ENCODE measurements around the gene ARHGEF11. TPM values are rescaled to one million over a fixed set of nuclear protein-coding genes. Genes with fewer than 3 reads are reported as not detected.
"Not testable (repeated sequence)": the region's sequence is repeated elsewhere in the genome, so short reads cannot be mapped to it uniquely, and the experiment has no call there.

Gene ARHGEF11
- total RNA-seq, 1 experiment from 2014 or later = 22.4 TPM

DNA sequence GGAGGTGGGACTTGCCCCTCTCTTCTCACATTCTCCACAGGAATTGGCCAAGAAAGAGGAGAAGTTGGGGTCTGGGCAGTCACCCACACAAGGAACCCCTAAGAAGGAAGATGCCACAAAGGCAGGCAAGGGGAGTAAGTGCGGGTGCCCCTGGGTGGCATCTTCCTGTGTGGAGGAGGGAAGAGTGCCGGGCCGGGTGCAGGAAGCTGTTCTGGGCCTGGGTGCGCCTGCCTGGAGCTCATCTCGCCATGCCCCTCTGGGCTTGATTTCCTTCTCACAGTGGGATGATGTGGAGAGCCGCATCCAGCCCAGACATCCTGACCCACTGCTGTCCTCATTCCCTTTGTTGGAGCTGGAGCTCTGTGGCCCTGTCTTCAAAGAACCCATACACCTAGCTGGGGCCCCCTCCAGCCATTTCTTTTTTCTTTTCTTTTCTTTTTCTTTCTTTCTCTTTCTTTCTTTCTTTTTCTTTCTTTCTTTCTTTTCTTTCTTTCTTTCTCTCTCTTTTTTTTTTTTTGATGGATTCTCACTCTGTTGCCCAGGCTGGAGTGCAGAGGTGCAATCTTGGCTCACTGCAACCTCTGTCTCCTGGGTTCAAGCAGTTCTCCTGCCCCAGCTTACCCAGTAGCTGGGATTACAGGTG, 115.8 kb downstream of the ARHGEF11 start:
- no peak for DNase-seq (ENCODE audit: low read depth)

GRCh38 chr1:156928043-156928602, 117.4 kb downstream of the ARHGEF11 start:
- DNase-seq (ENCODE audit: low read depth) = no peak

GRCh38 chr1:156927215-156928042, 118.1 kb downstream of the ARHGEF11 start:
- peak; percentile 58 for DNase-seq (ENCODE audit: low read depth)

- not testable (repeated sequence) for DNase-seq (ENCODE audit: low read depth)
These were observed 118.8 kb downstream of the ARHGEF11 start for GRCh38 chr1:156926695-156927094.

- DNase-seq (ENCODE audit: low read depth) = peak; percentile 86
These were observed 119.4 kb downstream of the ARHGEF11 start for GRCh38 chr1:156926175-156926574.

DNA sequence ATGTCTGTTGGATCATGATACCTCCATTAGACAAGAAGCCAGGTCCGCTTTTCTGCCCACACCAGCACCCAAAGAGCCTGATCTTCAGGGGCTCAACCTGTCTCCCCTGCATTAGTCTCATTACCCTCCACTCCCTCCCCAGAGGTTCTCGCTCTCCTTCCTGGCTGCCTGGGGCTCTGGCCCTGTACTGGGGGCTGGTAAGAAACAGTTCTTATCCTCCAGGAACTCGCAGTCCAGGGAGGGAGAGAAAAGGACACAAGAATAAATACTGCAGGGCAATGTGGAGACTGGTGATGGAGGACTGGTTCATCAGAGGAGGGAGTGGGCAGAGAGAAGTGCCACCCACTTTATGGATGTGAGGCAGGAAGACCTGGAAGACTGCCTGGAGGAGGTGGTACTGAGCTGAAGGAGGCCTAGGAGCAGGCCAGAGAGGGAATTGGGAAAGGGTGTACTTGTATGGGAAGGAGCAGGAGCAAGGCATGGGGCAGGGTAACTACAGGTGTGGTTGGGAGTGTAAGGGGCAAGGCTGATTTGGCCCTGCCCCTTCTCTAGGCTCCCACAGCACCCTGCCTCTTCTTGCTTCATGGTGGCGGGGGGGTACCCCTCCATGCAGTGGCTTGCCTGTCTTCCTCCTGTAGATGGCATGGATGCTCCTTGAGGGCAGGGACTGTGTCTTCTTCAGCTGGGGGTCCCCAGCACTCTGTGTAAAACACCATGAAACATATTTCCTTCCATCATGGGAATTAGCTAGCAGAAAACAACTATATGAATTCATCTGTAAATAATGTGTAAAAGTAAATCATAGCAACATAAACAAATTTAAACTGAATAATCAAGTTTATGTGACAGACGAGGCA, 120.2 kb downstream of the ARHGEF11 start:
- DNase-seq (ENCODE audit: low read depth) = no peak

DNA sequence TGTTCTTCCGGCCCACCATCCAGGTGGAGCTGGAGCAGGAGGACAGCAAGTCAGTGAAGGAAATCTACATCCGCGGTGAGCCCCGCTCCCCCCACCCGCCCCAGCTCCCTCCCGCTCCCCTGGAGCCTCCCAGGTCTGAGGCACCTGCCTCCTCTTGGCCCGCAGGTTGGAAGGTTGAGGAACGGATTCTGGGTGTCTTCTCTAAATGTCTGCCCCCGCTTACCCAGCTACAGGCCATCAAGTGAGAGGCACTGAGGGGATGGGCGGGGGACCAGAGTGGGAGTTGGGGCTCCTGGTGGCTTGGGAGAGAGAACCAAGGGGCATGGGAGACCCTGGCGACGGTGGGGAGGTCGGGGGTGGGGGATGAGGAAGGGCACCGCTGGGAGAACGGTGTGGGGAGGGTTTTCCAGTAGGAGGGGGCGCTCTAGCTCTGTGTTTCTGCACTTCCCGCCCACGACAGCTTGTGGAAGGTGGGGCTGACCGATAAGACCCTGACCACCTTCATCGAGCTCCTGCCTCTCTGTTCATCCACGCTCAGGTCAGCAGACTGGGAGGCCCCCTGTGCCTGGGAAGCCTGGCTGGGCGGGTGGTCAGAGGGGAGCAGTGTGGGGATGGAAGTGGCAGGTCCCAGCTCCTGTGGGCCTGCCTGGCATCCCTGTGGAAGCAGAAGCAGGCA, 120.9 kb downstream of the ARHGEF11 start:
- no peak for DNase-seq (ENCODE audit: low read depth)

- DNase-seq (ENCODE audit: low read depth) = no peak
These were observed 121.7 kb downstream of the ARHGEF11 start for GRCh38 chr1:156923670-156924477.

DNA sequence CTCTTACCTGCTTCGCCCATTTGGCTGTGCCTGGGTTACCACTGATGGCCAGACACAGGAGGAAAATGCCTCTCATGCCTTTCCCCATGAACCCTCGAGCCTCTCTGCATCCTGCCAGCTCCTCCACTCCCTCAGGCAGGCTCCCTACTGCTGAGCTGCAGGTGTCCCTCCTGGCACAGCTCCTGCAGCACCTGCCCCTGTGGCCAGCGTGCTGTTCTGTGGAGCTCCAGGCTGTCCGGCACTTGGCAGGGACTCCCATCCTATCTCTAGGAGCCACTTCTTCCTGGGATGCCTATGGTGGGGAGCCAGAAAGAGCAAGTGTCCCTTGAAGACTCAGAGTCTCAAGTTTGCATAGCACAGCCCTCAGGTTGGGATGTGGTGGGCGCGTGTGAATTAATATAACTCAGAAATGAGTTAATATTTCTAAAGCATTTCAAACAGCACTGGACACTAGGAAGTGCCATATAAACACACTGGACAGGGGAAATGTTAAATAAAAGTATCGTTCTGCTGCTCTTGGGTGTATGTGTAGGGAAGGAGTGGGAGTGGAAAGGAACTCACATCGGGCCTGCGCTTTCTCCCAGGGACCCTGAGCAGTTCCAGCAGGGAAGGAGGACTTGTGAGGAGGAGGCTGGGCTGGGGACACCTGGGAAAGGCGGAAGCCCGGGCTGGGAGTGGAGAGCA, 122.4 kb downstream of the ARHGEF11 start:
- DNase-seq (ENCODE audit: low read depth) = no peak

DNA sequence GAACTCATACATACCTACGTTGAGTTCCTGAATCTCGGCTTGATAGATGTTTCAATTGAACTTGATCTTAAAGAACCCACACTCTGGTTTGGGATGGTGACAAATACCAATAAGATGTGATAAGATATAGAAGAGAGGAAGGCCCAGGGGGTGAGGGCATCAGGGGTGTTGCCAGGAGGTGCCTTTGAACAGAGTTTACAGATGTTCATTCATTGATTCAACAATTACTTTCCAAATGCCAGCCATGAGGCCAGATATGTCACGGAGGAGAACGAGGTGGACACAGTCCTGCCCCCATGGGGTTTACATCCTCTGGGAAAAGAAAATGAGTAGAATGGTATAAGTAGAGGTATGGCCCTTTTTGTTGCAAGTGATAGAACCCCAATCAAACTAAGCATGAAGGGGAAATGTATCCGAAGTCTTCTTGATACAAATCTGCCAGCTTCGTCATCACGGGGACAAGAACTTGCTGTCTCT, 124.5 kb downstream of the ARHGEF11 start:
- DNase-seq (ENCODE audit: low read depth) = no peak

- DNase-seq (ENCODE audit: low read depth) = peak; percentile 56
These were observed 125.1 kb downstream of the ARHGEF11 start, which contains the start of gene LRRC71 for GRCh38 chr1:156920233-156921052. TSS of gene LRRC71 (plus strand) at chr1:156920632. CDS start at chr1:156920804, 172 bp downstream.

GRCh38 chr1:156914440-156914856, 131.1 kb downstream of the ARHGEF11 start:
- DNase-seq (ENCODE audit: low read depth) = no peak

DNA sequence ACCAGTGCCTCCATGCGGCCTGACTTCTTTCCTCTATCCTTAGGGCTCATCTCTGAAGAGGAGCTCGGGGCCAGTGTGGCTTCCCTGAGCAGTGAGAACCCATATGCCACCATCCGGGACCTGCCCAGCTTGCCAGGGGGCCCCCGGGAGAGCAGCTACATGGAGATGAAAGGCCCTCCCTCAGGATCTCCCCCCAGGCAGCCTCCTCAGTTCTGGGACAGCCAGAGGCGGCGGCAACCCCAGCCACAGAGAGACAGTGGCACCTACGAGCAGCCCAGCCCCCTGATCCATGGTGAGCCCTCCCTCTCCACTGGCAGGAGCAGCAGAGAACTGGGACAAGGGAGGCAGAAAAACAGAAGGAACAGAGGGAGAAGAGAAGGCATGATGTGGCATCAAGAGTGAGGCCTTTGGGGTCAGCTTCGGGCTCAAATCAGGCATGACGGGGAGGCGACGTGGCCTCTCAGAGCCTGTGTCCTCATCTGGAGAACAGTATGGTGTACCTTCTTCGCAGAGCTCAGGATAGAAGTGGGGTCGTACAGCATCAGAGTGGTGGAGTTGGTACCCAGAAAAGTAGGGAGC, 131.6 kb downstream of the ARHGEF11 start:
- no peak for DNase-seq (ENCODE audit: low read depth)

GRCh38 chr1:156912861-156913808, 132.4 kb downstream of the ARHGEF11 start:
- DNase-seq (ENCODE audit: low read depth) = no peak

DNA sequence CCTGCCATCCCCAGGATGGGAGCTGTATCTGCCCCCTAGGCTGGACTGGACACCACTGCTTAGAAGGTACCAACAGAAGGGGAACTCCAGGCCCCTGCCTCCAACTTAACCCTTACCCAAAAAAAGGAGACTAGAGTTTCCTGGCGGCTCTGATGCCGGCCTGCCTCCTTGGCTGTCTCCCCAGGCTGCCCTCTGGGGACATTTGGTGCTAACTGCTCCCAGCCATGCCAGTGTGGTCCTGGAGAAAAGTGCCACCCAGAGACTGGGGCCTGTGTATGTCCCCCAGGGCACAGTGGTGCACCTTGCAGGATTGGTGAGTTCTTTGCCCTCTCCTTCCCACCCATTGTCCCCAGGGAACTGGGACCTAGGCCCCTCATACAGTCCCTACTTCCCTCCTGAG, 133.2 kb downstream of the ARHGEF11 start:
- no peak for DNase-seq (ENCODE audit: low read depth)

- no peak for DNase-seq (ENCODE audit: low read depth)
These were observed 133.8 kb downstream of the ARHGEF11 start for GRCh38 chr1:156911577-156912298.
